ENCODE data around the gene TBC1D4.

TBC1D4 gene

DNA sequence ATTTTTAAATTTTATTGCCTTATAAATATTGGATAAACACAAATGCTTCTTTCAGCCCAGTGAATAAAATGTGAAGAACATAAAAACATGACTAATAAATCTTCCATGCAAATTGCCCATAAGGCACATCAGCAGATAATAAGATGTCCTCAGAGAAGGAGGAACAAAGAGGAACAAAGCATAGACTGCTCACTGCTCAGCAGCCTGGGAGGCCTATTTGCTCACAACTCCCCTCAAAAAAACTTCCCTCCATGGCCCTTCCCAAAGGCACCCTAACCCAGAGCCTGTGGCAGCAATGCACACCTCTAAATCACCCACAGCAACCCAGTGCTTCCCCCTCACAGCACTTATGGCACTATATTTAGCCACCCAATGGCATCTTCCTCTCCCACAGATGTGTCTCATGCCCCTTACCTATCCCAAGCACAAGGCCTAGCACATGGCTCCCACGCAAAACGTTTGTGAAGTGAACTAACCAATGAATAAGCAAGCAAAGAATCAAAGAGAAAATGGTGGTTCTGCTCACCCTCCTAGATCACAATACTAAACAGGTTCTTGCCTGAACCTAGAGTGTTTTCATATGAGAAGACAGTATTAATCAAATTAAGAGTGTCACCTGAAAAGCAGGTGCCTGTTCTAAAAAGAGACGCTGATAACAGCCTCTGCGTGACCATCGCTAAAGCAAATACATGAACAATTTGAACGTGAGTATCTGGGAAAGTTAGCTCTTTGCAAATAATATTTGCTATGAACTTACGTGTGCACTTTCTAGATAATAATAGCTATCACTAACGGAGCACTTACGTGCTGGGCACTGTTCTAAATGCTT lies 96.9 kb downstream of the TBC1D4 start:
- no peak for DNase-seq

GRCh38 chr13:75383064-75383715 lies 98.8 kb downstream of the TBC1D4 start:
- DNase-seq = no peak

GRCh38 chr13:75378301-75378700 lies 103.7 kb downstream of the TBC1D4 start:
- DNase-seq = no peak

GRCh38 chr13:75376792-75377402 lies 105.1 kb downstream of the TBC1D4 start:
- DNase-seq = no peak

DNA sequence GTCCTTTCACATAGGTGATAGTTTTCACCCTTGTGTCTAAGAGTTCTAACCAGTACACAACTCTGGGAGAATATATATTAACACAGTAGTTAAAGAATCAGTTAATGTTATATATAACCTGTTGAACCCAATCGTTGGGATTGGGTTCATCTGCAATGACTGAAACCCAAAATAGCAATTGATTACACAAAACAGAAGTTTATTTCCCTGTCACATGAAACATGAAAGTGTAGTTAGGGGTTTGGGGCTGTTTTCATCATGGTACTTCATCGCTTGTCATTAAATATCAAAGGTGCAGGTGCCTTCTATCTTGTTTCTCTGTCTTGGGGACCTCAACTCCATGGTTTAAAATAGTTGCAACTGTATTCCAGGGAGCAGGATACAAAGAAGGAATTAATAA lies 106.6 kb downstream of the TBC1D4 start:
- DNase-seq = no peak

DNA sequence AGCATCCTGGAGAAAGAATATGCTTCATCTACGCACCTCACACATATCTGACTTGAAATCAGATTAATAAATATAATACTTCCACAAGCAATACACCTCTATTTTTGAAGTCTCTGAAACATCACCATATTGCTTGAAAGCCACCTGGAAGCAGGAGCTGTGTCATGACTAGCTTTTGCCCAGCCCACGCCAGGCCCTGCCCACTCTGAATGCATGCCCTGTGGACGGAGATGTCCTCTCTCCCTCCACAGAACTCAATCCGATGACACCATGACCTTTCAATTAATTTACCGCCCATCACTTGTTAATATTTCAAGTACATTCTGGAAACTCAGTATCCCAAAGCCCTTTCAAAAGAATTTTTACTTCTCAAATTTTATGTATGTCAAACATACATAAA lies 108.0 kb downstream of the TBC1D4 start:
- DNase-seq = no peak

- no peak for DNase-seq
Observed at GRCh38 chr13:75372923-75373841, 108.8 kb downstream of the TBC1D4 start.

DNA sequence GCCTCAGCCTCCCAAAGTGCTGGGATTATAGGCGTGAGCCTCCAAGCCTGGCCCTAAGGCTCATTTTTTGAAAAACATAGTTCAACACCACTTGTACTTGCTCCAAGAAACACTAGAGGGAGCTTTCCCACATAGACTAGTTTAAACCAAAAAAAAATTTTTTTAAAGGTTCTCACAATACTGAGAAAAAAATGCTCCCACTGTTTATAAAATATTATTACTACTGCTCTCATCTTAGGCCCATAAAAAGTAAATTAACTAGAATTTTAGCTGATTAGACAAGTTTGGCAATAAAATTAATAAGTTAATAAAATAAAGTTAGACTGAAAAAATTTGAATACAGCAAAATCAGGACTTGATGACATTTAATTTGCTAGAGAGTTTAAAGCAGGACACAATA lies 109.5 kb downstream of the TBC1D4 start:
- no peak for DNase-seq

DNA sequence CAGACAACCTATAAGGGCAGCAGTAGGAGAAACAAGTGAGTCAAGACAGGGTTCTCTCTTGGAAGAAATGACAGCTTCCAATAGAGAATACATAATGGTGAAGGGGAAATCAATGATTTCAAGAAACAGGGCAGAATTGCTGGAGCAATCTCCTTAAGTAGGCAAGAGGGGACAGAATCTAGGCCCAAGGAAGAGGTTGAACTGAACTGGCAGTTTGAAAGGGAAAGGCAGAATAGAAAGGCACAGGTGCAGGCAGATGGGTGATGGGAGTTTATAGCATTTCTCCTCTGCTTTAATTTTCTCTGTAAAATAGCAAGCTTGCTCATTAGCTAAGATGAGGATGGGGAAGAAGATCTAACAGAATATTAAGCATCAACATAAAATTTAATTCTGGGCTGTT lies 110.8 kb downstream of the TBC1D4 start:
- no peak for DNase-seq

- DNase-seq = no peak
Observed at GRCh38 chr13:75370774-75371173, 111.2 kb downstream of the TBC1D4 start.

DNA sequence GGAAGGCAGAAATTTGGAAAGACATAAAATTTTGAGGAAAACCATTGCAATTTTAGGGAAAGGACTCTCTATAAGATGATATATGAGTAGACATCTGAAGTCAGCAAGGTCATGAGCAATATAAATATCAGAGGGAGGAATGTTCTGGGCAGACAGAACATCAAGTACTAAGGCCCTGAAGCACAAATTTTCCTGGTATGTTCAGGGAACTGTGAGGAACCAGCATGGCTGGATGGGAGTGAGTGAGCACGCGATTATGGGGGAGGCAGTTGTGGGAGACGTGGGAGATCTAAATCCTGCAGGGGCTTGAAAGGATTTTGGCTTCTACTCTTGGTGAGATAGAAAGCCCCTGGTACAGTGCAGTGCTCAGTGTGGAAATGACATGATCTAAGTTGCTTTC lies 112.0 kb downstream of the TBC1D4 start:
- DNase-seq = no peak

DNA sequence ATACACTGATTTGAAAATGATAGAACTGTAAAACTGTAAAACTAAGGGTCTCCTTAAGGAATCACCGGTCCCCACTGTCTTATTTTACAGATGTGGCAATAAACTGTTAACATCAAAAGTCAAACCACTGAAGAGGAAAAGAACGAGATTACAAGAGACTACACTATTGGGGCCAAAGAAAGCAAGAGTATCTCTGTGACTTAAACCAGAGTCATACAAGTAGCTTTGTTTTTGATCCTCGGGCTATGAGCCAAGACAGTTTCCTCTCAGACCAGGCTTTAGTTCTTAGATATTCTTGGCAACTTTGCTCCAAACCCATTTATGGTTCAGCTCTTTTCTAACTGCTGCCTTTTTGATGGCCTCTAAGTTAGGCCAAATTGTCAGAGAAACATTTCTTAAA lies 113.8 kb downstream of the TBC1D4 start:
- no peak for DNase-seq

GRCh38 chr13:75366380-75367280 lies 115.3 kb downstream of the TBC1D4 start:
- DNase-seq = no peak

- DNase-seq = no peak
Observed at GRCh38 chr13:75365724-75366173, 116.2 kb downstream of the TBC1D4 start.

- no peak for DNase-seq
Observed at GRCh38 chr13:75364131-75364713, 117.7 kb downstream of the TBC1D4 start.

- DNase-seq = no peak
Observed at GRCh38 chr13:75363371-75363770, 118.6 kb downstream of the TBC1D4 start.

DNA sequence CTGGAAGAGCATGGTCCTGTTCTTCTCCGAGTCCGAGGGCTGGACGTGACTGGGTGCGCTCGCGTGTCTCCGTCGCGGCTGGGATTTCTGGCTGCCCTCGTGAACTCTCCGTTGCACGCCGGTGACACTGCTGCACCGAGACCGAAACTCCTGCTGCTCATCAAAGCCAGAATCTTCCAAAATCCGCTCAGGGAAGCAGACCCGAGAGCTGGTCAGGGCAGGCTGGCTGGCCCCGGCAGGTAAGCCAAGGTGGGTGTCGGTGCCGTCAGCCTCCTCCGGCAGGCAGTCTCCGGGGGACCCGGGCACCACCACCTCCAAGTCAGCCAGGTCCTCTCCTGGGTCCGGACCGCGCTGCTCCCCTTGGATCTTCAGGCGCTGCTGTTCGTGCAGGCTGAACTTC lies 119.9 kb downstream of the TBC1D4 start:
- DNase-seq = no peak

DNA sequence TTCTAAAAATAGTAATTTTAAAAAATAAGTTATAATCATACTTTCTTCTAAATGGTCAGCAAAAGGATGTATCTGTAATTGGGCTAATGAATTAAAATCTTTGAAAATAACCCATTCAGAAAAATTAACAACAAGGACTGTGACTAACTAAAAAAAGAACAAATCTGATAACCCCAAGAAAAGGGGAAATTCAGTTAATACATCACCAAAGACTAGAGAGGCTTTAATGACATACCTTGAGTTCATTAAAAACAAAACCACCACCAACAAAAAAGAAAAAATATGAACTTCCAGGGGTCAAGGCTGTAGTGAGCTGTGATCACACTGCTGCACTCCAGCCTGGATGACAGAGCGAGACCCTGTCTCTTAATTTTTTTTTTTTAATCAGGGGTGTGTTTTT lies 121.8 kb downstream of the TBC1D4 start:
- DNase-seq = no peak

DNA sequence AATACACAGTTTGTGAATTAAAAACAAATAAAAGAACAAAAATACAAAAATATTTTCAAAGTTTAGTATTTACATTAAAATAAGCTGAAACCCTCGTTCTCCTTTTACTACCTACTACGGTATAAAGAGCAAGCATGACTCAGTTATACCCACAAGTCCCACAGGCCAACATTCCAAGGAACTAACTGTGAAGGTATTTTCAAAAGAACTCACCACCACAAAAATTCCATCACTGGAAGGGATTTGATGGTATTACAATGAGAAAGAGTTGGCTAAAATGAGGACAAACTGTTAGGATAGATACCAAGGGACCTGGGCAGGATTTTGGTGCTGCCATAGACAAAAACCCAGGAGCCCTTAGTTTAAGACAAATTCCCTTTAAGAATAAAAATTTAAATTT lies 122.7 kb downstream of the TBC1D4 start:
- DNase-seq = no peak

DNA sequence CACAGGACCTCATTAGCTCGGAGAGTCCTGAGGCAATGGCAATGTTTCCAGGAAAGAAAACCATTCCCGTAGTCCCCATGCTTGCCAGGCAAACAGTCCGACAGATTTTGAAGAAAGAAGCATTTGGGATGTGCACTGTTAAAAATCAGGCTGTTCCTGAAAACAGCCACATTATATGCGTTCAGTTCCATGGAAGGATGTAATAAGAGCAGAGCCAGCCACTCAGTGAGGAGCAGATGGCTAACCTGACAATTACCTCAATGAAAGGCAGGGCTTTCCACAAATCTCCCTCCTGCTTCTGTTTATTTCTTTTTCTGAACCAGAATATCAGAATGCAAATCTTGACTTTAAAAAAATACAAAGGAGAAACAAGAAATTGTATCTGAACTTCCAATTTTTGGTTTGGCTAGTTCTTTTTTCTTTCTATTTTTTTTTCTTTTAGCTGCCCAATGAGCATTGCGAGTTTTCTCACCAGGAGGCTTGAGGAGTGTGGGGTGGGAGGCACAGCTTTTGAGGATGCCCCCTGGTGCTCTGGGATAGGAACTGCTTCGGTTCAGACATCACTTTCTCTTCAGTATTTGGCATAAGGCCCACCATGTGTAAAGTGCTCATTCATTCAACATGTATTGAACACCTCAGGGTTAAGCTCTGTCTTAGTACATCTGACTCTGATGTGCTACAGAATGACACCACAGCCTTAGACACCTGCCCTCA lies 124.2 kb downstream of the TBC1D4 start:
- peak; percentile 53 to 61 for DNase-seq

DNA sequence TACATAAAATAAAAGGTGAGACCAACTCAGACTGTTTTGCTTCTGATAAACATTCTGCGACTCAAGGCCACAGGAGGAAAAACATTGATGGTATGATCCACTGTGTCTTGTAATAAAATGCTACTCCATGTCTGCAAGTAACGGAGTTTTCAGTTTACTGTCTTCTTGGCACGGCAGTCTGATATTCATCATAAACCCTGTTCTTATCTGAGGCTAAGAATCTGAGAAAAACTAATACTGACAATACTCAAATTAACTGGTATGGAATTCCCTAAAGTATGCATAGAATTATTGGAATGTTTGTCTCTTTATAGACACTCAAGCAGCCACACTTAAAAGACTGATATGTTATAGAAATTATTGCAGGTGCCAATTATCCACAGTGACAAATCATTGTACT lies 125.5 kb downstream of the TBC1D4 start:
- no peak for DNase-seq

Data from stimulated activated CD4-positive, alpha-beta T cell treated with anti-CD3 and anti-CD28 coated beads, Interleukin-2, amount 100 ng/mL, for 24 hours (primary cell).